Ureter (tissue), 1 donor: Measurements from ENCODE around the gene TSPAN7. TPM values are rescaled to one million over a fixed set of nuclear protein-coding genes. Genes with fewer than 3 reads are reported as not detected.

Source experiments
- DNase-seq: peaks from one replicate; pipeline ENCODE4 v3.0.0-alpha.2; 2020; ENCODE audit warnings: low spot score
- total RNA-seq: library from RNA; stranded (reverse); gene quantifications from one replicate; pipeline ENCODE4 v1.2.4, GENCODE V29; 2023
- donor health status: DM: yes; HTN: yes; CAD: no.

Gene TSPAN7
- total RNA-seq, 1 donor from 2014 or later: 47.0 TPM

- DNase-seq: no peak
These were observed 84.8 kb downstream of the TSPAN7 start for GRCh38 chrX:38646129-38646528.

GRCh38 chrX:38649221-38649620 lies 87.9 kb downstream of the TSPAN7 start:
- DNase-seq: no peak

- no peak for DNase-seq
These were observed 88.6 kb downstream of the TSPAN7 start for GRCh38 chrX:38649674-38650647.

- DNase-seq: no peak
These were observed 90.6 kb downstream of the TSPAN7 start for GRCh38 chrX:38651625-38652601.

DNA sequence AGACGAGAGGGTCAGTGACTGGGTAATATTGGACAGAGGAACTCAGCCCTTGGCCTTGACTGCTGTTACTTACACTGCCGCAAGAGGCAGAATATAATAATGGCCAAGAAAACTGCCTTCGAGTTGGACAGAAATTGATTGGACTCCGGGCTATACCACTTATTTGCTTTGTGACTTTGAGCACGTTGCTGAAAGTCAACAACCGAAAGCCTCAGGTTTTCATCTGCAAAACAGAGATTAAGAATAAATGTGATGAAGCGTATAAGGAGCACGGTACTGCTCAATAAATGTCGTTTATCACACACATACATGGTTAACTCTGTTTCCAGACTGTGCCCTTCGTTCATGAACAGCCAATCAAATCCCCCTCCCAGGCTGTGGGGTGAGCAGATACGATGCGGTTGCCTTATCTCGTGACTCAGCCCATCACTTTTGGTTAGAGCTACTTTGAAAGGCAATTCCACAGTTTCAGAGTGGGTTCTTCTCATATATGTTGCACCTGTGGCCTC lies 91.6 kb downstream of the TSPAN7 start:
- no peak for DNase-seq

DNA sequence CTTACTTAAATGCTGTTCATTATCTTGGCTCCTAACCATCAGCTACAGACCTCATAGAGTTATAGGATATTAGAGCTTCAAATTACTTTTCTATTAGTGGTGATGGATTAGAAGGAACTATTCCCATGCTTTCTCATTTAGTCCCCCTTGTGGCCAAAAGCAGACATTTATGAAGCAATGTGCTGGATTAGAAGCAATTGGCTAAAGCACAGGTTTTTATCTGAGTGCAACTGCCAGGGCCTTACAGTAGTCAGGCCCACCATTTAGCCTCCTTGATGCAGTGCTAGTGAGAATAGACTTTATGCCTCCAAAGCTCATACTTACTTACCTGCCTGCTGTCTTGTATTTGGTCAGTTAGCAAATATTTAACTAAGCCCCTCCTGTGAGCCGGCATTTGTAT lies 93.0 kb downstream of the TSPAN7 start:
- no peak for DNase-seq

GRCh38 chrX:38656350-38656915 lies 95.1 kb downstream of the TSPAN7 start:
- no peak for DNase-seq

- DNase-seq: no peak
These were observed 96.2 kb downstream of the TSPAN7 start for GRCh38 chrX:38657562-38657961.

GRCh38 chrX:38660395-38661102 lies 99.2 kb downstream of the TSPAN7 start:
- no peak for DNase-seq

GRCh38 chrX:38661103-38661441 lies 99.7 kb downstream of the TSPAN7 start:
- no peak for DNase-seq

DNA sequence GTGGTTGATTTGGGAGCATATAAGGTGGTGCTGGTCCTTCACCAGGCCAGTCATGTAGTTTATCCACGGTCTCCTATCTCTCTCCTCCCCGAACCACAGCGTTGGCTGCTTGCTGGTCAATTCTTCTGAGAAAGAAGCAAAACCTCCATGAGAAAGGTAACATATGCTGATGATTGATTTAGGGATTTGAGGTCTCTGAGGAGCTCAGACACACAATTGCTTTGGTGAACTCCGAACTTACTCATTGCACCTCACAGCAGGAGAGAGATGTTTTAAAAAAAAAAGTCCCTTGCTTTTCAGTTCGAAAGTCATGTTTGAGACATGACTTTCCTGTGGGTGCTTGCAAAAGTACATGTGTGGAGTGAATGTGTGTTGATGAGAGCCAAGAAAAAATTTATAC lies 100.2 kb downstream of the TSPAN7 start:
- DNase-seq: no peak

- no peak for DNase-seq
These were observed 101.3 kb downstream of the TSPAN7 start for GRCh38 chrX:38662640-38663039.

DNA sequence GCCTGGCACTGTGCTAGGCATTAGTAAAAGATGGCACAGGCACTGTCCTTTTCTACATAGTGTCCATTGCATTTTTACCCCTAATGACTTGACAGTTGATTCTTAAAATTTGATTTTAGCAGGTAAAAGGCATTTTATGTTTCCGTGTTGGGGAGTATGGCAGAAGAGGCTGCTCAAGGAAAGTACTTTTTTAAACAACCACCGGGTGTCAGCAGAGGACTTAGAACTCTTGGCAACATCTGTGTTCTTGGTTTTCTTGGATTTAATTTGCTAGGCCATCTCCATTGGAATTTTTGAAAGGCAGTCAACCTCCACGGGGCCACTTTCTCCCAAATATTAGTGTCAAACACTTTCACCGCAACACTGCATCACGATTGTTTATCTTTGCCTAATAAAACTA lies 102.9 kb downstream of the TSPAN7 start:
- DNase-seq: no peak

DNA sequence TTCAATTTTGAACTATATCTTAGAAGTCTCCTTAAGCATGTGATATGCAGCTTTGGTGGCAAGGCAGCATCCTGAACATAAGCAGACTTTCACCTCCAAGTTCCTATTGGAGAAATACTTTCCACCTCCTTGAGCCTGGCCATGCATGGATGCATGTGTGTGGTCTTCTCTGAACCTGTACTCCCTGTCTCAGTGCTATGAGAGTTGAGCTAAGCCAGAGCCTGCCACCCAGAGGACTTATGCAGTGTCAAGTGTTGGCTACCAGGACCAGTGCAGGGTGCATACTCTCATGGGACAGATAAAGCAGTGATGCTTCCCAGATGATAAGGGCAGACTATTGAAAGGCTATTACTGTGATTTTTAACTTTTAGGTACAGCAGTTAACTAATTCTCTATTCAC lies 105.6 kb downstream of the TSPAN7 start:
- no peak for DNase-seq

DNA sequence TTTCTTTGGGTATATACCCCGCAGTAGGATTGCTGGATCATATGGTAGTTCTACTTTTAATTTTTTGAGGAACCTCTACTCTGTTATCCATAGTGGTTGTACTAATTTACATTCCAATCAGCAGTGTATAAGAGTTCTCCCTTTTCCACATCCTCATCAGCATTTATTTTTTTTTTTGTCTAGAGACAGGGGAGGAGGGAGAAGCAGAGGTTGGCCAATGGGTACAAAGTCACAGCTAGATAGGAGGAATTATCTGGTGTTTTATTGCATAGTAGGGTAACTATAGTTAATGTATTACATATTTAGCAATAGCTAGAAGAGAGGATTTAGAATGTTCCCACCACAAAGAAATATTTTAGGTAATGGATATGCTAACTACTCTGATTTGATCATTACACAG lies 107.4 kb downstream of the TSPAN7 start:
- DNase-seq: no peak

- no peak for DNase-seq
These were observed 108.1 kb downstream of the TSPAN7 start for GRCh38 chrX:38669428-38669827.

GRCh38 chrX:38672646-38673045 lies 111.3 kb downstream of the TSPAN7 start:
- no peak for DNase-seq

DNA sequence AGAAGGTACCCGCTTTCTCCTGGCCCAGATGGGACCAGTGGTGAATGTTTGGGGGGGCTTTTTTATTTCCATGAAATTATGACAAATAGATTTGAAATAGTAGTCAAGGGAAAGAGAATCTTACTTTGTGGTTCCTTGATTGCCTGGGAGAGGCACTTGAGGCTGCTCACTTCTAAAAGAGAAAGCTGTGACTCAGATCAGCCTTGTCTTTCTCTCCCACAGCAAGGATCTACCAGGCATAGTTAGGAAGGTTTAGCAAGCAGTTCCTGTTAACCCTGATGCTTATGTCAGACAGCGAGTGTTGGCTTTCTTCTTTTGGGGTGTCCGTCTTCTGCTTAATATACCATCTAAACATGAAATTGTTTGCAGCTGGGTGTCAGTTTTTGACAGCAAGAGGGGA lies 114.5 kb downstream of the TSPAN7 start:
- DNase-seq: no peak

DNA sequence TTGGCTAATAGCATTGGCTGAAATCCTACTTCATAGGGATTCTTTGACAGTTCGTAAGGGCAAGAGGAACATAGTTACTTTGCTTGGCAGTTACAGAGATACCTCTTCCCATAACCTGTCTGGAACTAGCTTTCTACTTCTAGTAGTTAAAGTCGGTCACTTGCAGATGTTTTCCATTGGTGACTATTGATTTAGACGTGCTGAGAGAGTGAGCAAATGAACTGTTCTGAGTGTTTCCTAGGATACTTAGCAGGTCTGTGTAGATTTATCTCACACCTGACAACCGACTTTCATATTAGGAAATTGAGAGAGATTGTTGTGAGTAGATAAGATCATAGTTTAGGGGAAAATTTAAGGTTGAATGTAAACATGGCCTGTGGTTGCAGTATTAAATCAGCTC lies 116.8 kb downstream of the TSPAN7 start:
- no peak for DNase-seq

- no peak for DNase-seq
These were observed 117.5 kb downstream of the TSPAN7 start for GRCh38 chrX:38678821-38679220.

DNA sequence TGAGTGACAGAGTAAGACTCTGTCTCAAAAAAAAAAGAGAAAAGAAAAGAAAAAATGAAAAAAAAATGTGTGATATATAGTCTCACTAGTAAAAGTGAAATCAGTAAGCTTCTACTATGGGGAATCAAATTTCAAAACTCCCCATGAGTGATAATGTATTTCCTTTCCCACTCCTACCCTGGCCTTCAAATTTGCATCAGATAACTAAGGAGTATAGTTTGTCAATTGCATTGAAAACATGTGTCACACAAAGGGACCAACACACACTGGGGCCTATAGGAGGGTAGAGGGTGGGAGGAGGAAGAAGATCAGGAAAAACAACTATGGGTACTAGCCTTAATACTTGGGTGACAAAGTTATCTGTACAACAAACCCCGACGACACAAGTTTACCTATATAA lies 118.4 kb downstream of the TSPAN7 start:
- no peak for DNase-seq
